ENCODE measurements around the gene CCNB2.

- no peak for TF ChIP-seq CTCF (optimal IDR thresholded peaks at IDR 0.05 in 1 of 3, IDR thresholded peaks at IDR 0.05 in 1 of 3, conservative IDR thresholded peaks at IDR 0.05 in 1 of 3; ENCODE audit: extremely low read depth in 1 of 3, insufficient read depth in 2 of 3, low read length in 3 of 3)
- TF ChIP-seq EZH2 (IDR thresholded peaks at IDR 0.05; ENCODE audit: low read length): no peak
Observed at GRCh38 chr15:59059076-59059597, 45.8 kb upstream of the CCNB2 start.

Data from keratinocyte (primary cell).